Measurements from ENCODE around the gene KLHL21. TPM values are rescaled to one million over a fixed set of nuclear protein-coding genes. Genes with fewer than 3 reads are reported as not detected.

KLHL21 gene
- total and polyA plus RNA-seq, 10 of the 15 experiments (the other 5 are each of a cell fraction or from before 2014, with no cell fraction given), result 0.76 to 12.2 (median 5.2) TPM

- in situ Hi-C loops (cut with MboI) (no loop called here), intact Hi-C loops (cut with micrococcal nuclease; ENCODE audit: unreplicated experiment) (no loop called here)
- no peak overlapping the region for H3K4me2 ChIP-seq (ENCODE audit: control insufficient read depth, insufficient read depth)
- no TSS peak for BruUV-seq (replicated peaks)
- no peaks in the 10 kb centered on the region for H3K36me3 ChIP-seq (ENCODE audit: control insufficient read depth in 2 of 2, insufficient read depth in 2 of 2, low read length in 1 of 2)
- SMC1A ChIA-PET (ENCODE audit: uncharacterized antibody, unreplicated experiment), result no interaction called here
- no peak overlapping the region for H3K4me3 ChIP-seq
- WGBS (ENCODE audit: insufficient coverage, insufficient replicate concordance, low lambda C conversion rate, missing lambda C conversion rate), result 49% methylated on average over 12 of the region's 12 CpGs
- no peak overlapping the region for H3K27ac ChIP-seq (ENCODE audit: control insufficient read depth, insufficient read depth)
- no peak overlapping the region for H2AFZ ChIP-seq (ENCODE audit: control insufficient read depth, low read depth, low read length)
- no peaks in the 10 kb centered on the region for H4K20me1 ChIP-seq (ENCODE audit: control insufficient read depth, insufficient read depth)
- RAD21 ChIA-PET (ENCODE audit: unreplicated experiment), result no interaction called here
- H3K9ac ChIP-seq (ENCODE audit: control insufficient read depth, insufficient read depth, low read length), result no peak overlapping the region
- no peaks in the 10 kb centered on the region for H3K27me3 ChIP-seq (replicated peaks in 1 of 2; ENCODE audit: control insufficient read depth in 2 of 2, insufficient read depth in 2 of 2, low read length in 1 of 2)
- H3K79me2 ChIP-seq (ENCODE audit: control insufficient read depth, insufficient read depth, low read length), result no peaks in the 10 kb centered on the region
- H3K9me3 ChIP-seq (replicated peaks; ENCODE audit: control insufficient read depth, insufficient read depth, low read length), result no peaks in the 10 kb centered on the region; the same call in 1 of the 3 replicates
- TF ChIP-seq SPI1 (IDR thresholded peaks at IDR 0.05; ENCODE audit: borderline replicate concordance, insufficient read depth, low read depth, low read length) (peak; percentile 9; the same call in 1 of the 2 replicates), ZBED1 (IDR thresholded peaks at IDR 0.05; ENCODE audit: borderline replicate concordance) (no peak)
- TF ChIP-seq, protein P1, sequence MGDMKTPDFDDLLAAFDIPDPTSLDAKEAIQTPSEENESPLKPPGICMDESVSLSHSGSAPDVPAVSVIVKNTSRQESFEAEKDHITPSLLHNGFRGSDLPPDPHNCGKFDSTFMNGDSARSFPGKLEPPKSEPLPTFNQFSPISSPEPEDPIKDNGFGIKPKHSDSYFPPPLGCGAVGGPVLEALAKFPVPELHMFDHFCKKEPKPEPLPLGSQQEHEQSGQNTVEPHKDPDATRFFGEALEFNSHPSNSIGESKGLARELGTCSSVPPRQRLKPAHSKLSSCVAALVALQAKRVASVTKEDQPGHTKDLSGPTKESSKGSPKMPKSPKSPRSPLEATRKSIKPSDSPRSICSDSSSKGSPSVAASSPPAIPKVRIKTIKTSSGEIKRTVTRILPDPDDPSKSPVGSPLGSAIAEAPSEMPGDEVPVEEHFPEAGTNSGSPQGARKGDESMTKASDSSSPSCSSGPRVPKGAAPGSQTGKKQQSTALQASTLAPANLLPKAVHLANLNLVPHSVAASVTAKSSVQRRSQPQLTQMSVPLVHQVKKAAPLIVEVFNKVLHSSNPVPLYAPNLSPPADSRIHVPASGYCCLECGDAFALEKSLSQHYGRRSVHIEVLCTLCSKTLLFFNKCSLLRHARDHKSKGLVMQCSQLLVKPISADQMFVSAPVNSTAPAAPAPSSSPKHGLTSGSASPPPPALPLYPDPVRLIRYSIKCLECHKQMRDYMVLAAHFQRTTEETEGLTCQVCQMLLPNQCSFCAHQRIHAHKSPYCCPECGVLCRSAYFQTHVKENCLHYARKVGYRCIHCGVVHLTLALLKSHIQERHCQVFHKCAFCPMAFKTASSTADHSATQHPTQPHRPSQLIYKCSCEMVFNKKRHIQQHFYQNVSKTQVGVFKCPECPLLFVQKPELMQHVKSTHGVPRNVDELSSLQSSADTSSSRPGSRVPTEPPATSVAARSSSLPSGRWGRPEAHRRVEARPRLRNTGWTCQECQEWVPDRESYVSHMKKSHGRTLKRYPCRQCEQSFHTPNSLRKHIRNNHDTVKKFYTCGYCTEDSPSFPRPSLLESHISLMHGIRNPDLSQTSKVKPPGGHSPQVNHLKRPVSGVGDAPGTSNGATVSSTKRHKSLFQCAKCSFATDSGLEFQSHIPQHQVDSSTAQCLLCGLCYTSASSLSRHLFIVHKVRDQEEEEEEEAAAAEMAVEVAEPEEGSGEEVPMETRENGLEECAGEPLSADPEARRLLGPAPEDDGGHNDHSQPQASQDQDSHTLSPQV (IDR thresholded peaks at IDR 0.05), result no peak
- POLR2A ChIA-PET, result no interaction called here
- CTCF ChIA-PET, result interaction anchor here (1.2 kb wide), 1 partner anchor 18 kb away, joined by 4 read pairs; the partner anchor contains the start of genes NOL9 and TAS1R1
- FAIRE-seq, result no peak
- no peaks in the 10 kb centered on the region for H3K4me1 ChIP-seq (ENCODE audit: control insufficient read depth, insufficient read depth, low read length)
- DNase-seq (ENCODE audit: low read depth, low spot score), result no peak
- ATAC-seq, result no peak
Observed at GRCh38 chr1:6572653-6573383, 29.9 kb downstream of the KLHL21 start.

Data from GM12878 (cell line).